H9 (cell line): ENCODE results near the gene NT5C2. TPM values are rescaled to one million over a fixed set of nuclear protein-coding genes. Genes with fewer than 3 reads are reported as not detected.

Experiments used
- DNase-seq: peaks from one replicate; pipeline ENCODE4 v3.0.0-alpha.2; 2017
- H2AFZ ChIP-seq: one replicate; pipeline ENCODE4 v1.6.1; 2013; ENCODE audit warnings: mild to moderate bottlenecking, low read length, control low read depth, moderate library complexity
- H2AK5ac ChIP-seq: 2 replicates; pipeline ENCODE4 v1.6.1; 2013; ENCODE audit warnings: low read length, control low read depth, mixed read lengths; ENCODE audit not compliant: insufficient read length
- H2BK120ac ChIP-seq: one replicate; pipeline ENCODE4 v1.6.1; 2013; ENCODE audit warnings: low read depth, mild to moderate bottlenecking, low read length, control low read depth, inconsistent platforms; ENCODE audit not compliant: poor library complexity, severe bottlenecking
- H2BK12ac ChIP-seq: 2 replicates; pipeline ENCODE4 v1.6.1; 2013; ENCODE audit warnings: low read length, control low read depth, mixed read lengths, low read depth; ENCODE audit not compliant: insufficient read length
- H2BK15ac ChIP-seq: 2 replicates; pipeline ENCODE4 v1.6.1; 2013; ENCODE audit warnings: low read depth, low read length, control low read depth
- H2BK20ac ChIP-seq: one replicate; pipeline ENCODE4 v1.6.1; 2013; ENCODE audit warnings: low read depth, mild to moderate bottlenecking, low read length, control low read depth, inconsistent platforms; ENCODE audit not compliant: poor library complexity, severe bottlenecking
- H2BK5ac ChIP-seq: 2 replicates; pipeline ENCODE4 v1.6.1; 2013; ENCODE audit warnings: low read length, control low read depth, mixed read lengths; ENCODE audit not compliant: insufficient read length
- H3K14ac ChIP-seq: 2 replicates; pipeline ENCODE4 v1.6.1; 2013; ENCODE audit warnings: low read length, control low read depth; ENCODE audit not compliant: insufficient read depth
- H3K18ac ChIP-seq: 2 replicates; pipeline ENCODE4 v1.6.1; 2013; ENCODE audit warnings: low read depth, mild to moderate bottlenecking, mixed read lengths, low read length, control low read depth; ENCODE audit not compliant: insufficient read length
- H3K23ac ChIP-seq: 2 replicates; pipeline ENCODE4 v1.6.1; 2013; ENCODE audit warnings: low read length, control low read depth, mixed read lengths, low read depth; ENCODE audit not compliant: insufficient read length
- H3K23me2 ChIP-seq: 2 replicates; pipeline ENCODE4 v1.6.1; 2013; ENCODE audit warnings: low read depth, mild to moderate bottlenecking, mixed read lengths, low read length, control low read depth; ENCODE audit not compliant: insufficient read length, poor library complexity, severe bottlenecking
- H3K27ac ChIP-seq: 2 replicates; pipeline ENCODE4 v1.5.1; 2013; ENCODE audit warnings: low read length, control low read depth, mixed read lengths, low read depth; ENCODE audit not compliant: insufficient read length
- H3K27me3 ChIP-seq: 2 replicates; pipeline ENCODE4 v1.6.1; 2013; ENCODE audit warnings: low read length, control low read depth, inconsistent platforms; ENCODE audit not compliant: insufficient read depth
- H3K4ac ChIP-seq: 2 replicates; pipeline ENCODE4 v1.6.1; 2013; ENCODE audit warnings: low read depth, mild to moderate bottlenecking, control low read depth, inconsistent platforms, low read length, moderate library complexity
- H3K4me1 ChIP-seq: 2 replicates; pipeline ENCODE4 v1.6.1; 2013; ENCODE audit warnings: low read length, control low read depth, inconsistent platforms; ENCODE audit not compliant: insufficient read depth
- H3K4me2 ChIP-seq: 2 replicates; pipeline ENCODE4 v1.6.1; 2013; ENCODE audit warnings: low read length, control low read depth, mixed read lengths; ENCODE audit not compliant: insufficient read length, insufficient read depth
- H3K56ac ChIP-seq: 2 replicates; pipeline ENCODE4 v1.6.1; 2013; ENCODE audit warnings: low read depth, mild to moderate bottlenecking, mixed read lengths, low read length, control low read depth; ENCODE audit not compliant: insufficient read length
- H3K79me1 ChIP-seq: 2 replicates; pipeline ENCODE4 v1.6.1; 2013; ENCODE audit warnings: low read depth, mild to moderate bottlenecking, moderate library complexity, low read length, control low read depth, inconsistent platforms; ENCODE audit not compliant: insufficient read depth, poor library complexity, severe bottlenecking
- H3K79me2 ChIP-seq: 2 replicates; pipeline ENCODE4 v1.6.1; 2013; ENCODE audit warnings: low read length, control low read depth, inconsistent platforms; ENCODE audit not compliant: insufficient read depth
- H3K9ac ChIP-seq: 2 replicates; pipeline ENCODE4 v1.6.1; 2013; ENCODE audit warnings: low read length, control low read depth, mixed read lengths; ENCODE audit not compliant: insufficient read length; ENCODE audit errors: extremely low read depth
- H3K9me3 ChIP-seq: one replicate; pipeline ENCODE4 v1.6.1; 2013; ENCODE audit warnings: low read depth, low read length, inconsistent platforms; ENCODE audit not compliant: control insufficient read depth
- H3T11ph ChIP-seq: one replicate; pipeline ENCODE4 v1.6.1; 2013; ENCODE audit warnings: mild to moderate bottlenecking, low read length, control low read depth, inconsistent platforms
- H4K20me1 ChIP-seq: one replicate; pipeline ENCODE4 v1.6.1; 2013; ENCODE audit not compliant: control insufficient read depth, insufficient read length, insufficient read depth
- H4K5ac ChIP-seq: 2 replicates; pipeline ENCODE4 v1.6.1; 2013; ENCODE audit warnings: low read depth, mild to moderate bottlenecking, mixed read lengths, low read length, control low read depth; ENCODE audit not compliant: insufficient read length
- H4K8ac ChIP-seq: replicated peaks from 2 replicates; pipeline ENCODE4 v1.6.1; 2013; ENCODE audit warnings: low read length, control low read depth, mixed read lengths, low read depth; ENCODE audit not compliant: insufficient read length
- H4K91ac ChIP-seq: 2 replicates; pipeline ENCODE4 v1.6.1; 2013; ENCODE audit warnings: low read depth, mild to moderate bottlenecking, moderate library complexity, mixed read lengths, low read length, control low read depth; ENCODE audit not compliant: insufficient read length
- H3K27ac Mint-ChIP-seq, 3 experiments: 2 replicates in 2 of 3; 3 replicates in 1 of 3; pipeline ENCODE4 v1.8.0; 2020 to 2021; ENCODE audit warnings: mixed read lengths in 3 of 3, mild to moderate bottlenecking in 1 of 3, moderate library complexity in 1 of 3
- H3K27me3 Mint-ChIP-seq: 2 replicates; pipeline ENCODE4 v1.8.0; 2021; ENCODE audit warnings: low read depth, mild to moderate bottlenecking, moderate library complexity, mixed read lengths
- H3K36me3 Mint-ChIP-seq, 3 experiments: 2 replicates in 2 of 3; 3 replicates in 1 of 3; pipeline ENCODE4 v1.8.0; 2020 to 2021; ENCODE audit warnings: low read depth in 3 of 3, mixed read lengths in 3 of 3; ENCODE audit not compliant: insufficient read depth in 1 of 3
- H3K4me1 Mint-ChIP-seq, 2 experiments: 2 replicates each; pipeline ENCODE4 v1.8.0; 2020; ENCODE audit warnings: mixed read lengths in 2 of 2
- H3K4me3 Mint-ChIP-seq, 2 experiments: 2 replicates in 1 of 2; 3 replicates in 1 of 2; pipeline ENCODE4 v1.8.0; 2020 to 2021; ENCODE audit warnings: mild to moderate bottlenecking in 2 of 2, mixed read lengths in 2 of 2, moderate library complexity in 1 of 2
- H3K9me3 Mint-ChIP-seq, 2 experiments: 2 replicates in 1 of 2; 3 replicates in 1 of 2; pipeline ENCODE4 v1.8.0; 2020; ENCODE audit warnings: mild to moderate bottlenecking in 2 of 2, mixed read lengths in 2 of 2, moderate library complexity in 1 of 2
- WGBS: extraction: QIAGEN DNeasy Blood & Tissue Kit; methylation state at CpG from one replicate; pipeline ENCODE4 v1.1.7; 2013; ENCODE audit warnings: missing lambda C conversion rate, low lambda C conversion rate, mixed read lengths; ENCODE audit not compliant: insufficient read length; ENCODE audit errors: extremely low coverage; 5-methylcytosine and 5-hydroxymethylcytosine counted together
- total RNA-seq: library from RNA; stranded (reverse); gene quantifications from 2 replicates; pipeline ENCODE4 v1.2.1, GENCODE V29; 2021
- TF ChIP-seq, protein P1 (sequence below): fragments of 200-600 bp; sonication (generic); conservative IDR thresholded peaks from 3 replicates; pipeline ENCODE4 v1.8.0; 2021; ENCODE audit warnings: antibody characterized with exemption, mild to moderate bottlenecking

NT5C2 gene
- total RNA-seq, 1 experiment from 2014 or later, result 69.6 TPM

DNA sequence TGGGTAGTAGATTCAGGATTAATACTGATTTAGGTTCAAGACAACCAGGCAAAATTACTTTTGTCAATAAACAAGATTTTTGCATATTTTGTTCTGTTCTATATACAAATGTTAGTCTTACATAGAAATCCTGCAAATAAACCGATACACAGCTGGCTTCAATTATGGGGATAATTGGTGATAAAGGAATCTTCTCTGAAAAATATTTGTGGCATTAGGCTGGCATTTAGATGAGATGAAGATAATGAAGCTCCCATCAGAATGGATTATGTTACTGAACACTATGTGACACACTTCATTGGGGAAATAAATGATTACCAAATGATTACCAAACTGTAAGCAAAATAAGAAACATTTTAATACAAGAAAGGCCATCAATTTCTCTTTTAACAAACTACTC, 65.8 kb downstream of the NT5C2 start:
- Histone ChIP-seq H3K23ac (no peak overlapping the region), H3K4me2 (no peak overlapping the region), H2AK5ac (no peak overlapping the region), H3K9me3 (no peaks in the 10 kb centered on the region), H4K91ac (no peak overlapping the region), H3K18ac (no peak overlapping the region), H3K27ac (no peak overlapping the region), H2BK12ac (no peak overlapping the region), H2BK5ac (no peak overlapping the region), H4K8ac (no peak overlapping the region), H3K4me1 (peaks cover 3% of the 10 kb centered on the region), H3K27me3 (no peaks in the 10 kb centered on the region), H4K5ac (no peak overlapping the region), H3T11ph (no peak overlapping the region), H3K9ac (no peak overlapping the region), H3K14ac (no peak overlapping the region), H3K56ac (no peak overlapping the region), H4K20me1 (no peaks in the 10 kb centered on the region), H3K23me2 (no peaks in the 10 kb centered on the region), H2BK20ac (no peak overlapping the region), H3K4ac (no peak overlapping the region), H2BK15ac (no peak overlapping the region), H2AFZ (no peak overlapping the region), H3K79me1 (no peaks in the 10 kb centered on the region), H2BK120ac (no peak overlapping the region), H3K79me2 (no peaks in the 10 kb centered on the region)
- peaks cover 1% of the 10 kb centered on the region; the same call in 1 of the 2 replicates for H3K27me3 Mint-ChIP-seq
- TF ChIP-seq, protein P1, sequence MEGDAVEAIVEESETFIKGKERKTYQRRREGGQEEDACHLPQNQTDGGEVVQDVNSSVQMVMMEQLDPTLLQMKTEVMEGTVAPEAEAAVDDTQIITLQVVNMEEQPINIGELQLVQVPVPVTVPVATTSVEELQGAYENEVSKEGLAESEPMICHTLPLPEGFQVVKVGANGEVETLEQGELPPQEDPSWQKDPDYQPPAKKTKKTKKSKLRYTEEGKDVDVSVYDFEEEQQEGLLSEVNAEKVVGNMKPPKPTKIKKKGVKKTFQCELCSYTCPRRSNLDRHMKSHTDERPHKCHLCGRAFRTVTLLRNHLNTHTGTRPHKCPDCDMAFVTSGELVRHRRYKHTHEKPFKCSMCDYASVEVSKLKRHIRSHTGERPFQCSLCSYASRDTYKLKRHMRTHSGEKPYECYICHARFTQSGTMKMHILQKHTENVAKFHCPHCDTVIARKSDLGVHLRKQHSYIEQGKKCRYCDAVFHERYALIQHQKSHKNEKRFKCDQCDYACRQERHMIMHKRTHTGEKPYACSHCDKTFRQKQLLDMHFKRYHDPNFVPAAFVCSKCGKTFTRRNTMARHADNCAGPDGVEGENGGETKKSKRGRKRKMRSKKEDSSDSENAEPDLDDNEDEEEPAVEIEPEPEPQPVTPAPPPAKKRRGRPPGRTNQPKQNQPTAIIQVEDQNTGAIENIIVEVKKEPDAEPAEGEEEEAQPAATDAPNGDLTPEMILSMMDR, result no peak
- no peak for DNase-seq
- H3K4me1 Mint-ChIP-seq, result peaks cover 5 to 7% of the 10 kb centered on the region in 2 experiments; a peak in 3 of 4 replicates
- H3K36me3 Mint-ChIP-seq, result peaks cover 22 to 32% (median 27%) of the 10 kb centered on the region in 3 experiments
- WGBS, result no CpG with 5 or more reads among the region's 1 CpG
- H3K9me3 Mint-ChIP-seq, result peaks cover 12 to 15% of the 10 kb centered on the region in 2 experiments
- H3K4me3 Mint-ChIP-seq, result no peak overlapping the region
- no peak overlapping the region for H3K27ac Mint-ChIP-seq
